Mucosa of rectum (tissue), 2 donors: ENCODE results near the gene MPPE1.

ENCODE experiments used
- H3K27ac ChIP-seq, 2 donors: one replicate each; pipeline ENCODE4 v1.7.0; 2013; ENCODE audit warnings: inconsistent platforms in 2 of 2, low read depth in 2 of 2, low read length in 2 of 2
- H3K27me3 ChIP-seq, 2 donors: one replicate each; pipeline ENCODE4 v1.7.0; 2013; ENCODE audit warnings: low read length in 2 of 2; ENCODE audit not compliant: control insufficient read depth in 2 of 2, insufficient read depth in 2 of 2
- H3K36me3 ChIP-seq, 2 donors: one replicate each; pipeline ENCODE4 v1.7.0; 2013; ENCODE audit warnings: low read length in 2 of 2; ENCODE audit not compliant: control insufficient read depth in 2 of 2, insufficient read depth in 2 of 2
- H3K4me1 ChIP-seq, 2 donors: one replicate each; pipeline ENCODE4 v1.7.0; 2013; ENCODE audit warnings: low read length in 2 of 2, mild to moderate bottlenecking in 1 of 2; ENCODE audit not compliant: control insufficient read depth in 2 of 2, insufficient read depth in 2 of 2
- H3K4me3 ChIP-seq, 2 donors: one replicate each; pipeline ENCODE4 v1.7.0; 2013; ENCODE audit warnings: low read length in 2 of 2
- H3K9ac ChIP-seq, 2 donors: one replicate each; pipeline ENCODE4 v1.7.0; 2013; ENCODE audit warnings: low read length in 2 of 2, low read depth in 1 of 2, mild to moderate bottlenecking in 1 of 2
- H3K9me3 ChIP-seq, 2 donors: one replicate each; pipeline ENCODE4 v1.7.0; 2013; ENCODE audit warnings: low read length in 2 of 2; ENCODE audit not compliant: control insufficient read depth in 2 of 2
- donor health status: healthy.
- donor health status: Normal muscosa, but diverticular disease.

MPPE1 gene

DNA sequence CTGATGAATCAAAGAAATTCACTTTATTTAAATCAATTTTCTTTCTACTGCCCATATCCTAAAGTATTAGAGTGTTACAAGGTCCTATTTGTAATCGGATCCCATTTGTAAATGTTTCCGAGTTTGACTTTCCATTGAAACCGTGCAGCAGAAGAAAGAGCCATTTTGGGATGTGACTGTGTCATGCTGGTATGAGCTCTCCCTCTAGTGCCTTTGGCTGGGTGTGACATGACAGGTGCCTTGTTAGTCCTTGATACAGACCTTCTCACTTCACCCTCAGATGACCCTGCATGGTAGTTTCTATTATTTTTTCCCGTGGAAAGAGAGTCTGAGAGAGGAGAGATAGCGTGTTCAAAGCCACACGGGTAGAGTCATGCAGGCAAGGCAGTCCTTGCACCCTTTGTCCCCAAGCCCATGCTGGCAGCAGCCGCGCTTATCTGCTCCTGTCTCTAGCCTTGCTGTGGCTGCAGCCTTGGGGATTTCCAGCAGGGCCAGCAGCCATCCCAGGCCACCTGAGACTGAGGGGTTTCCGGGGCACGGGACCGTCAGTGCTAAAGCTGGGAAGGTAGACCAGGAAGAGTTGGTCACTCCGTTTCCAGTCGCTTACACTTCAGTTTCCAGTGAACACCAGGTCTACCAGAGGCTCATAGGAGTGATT, 35.5 kb downstream of the MPPE1 start:
- H3K4me1 ChIP-seq = no peaks in the 10 kb centered on the region
- H3K27me3 ChIP-seq = no peaks in the 10 kb centered on the region
- no peak overlapping the region for H3K9ac ChIP-seq
- no peak overlapping the region for H3K27ac ChIP-seq
- no peaks in the 10 kb centered on the region for H3K9me3 ChIP-seq
- H3K36me3 ChIP-seq = no peaks in the 10 kb centered on the region
- no peak overlapping the region for H3K4me3 ChIP-seq

DNA sequence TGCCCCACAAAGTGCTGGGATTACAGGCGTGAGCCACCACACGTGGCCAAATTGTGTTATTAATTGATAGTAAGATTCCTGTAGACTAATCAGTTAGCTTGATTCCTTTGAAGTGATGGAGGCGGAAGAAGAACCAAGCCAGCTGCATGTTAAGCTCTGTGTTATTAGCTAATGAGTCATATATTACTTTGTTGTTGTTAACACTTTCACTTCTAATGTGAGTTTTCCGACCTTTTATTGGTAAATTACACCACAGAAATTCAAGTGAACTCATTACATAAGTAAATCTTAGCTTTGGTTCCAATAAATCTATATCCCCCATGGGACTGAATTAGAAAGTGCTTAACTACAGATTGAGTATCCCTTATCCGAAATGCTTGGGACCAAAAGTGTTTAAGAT, 36.6 kb downstream of the MPPE1 start:
- Histone ChIP-seq H3K4me3 (no peak overlapping the region), H3K4me1 (no peaks in the 10 kb centered on the region), H3K9me3 (no peaks in the 10 kb centered on the region), H3K36me3 (no peaks in the 10 kb centered on the region), H3K27me3 (no peaks in the 10 kb centered on the region), H3K27ac (no peak overlapping the region), H3K9ac (no peak overlapping the region)

DNA sequence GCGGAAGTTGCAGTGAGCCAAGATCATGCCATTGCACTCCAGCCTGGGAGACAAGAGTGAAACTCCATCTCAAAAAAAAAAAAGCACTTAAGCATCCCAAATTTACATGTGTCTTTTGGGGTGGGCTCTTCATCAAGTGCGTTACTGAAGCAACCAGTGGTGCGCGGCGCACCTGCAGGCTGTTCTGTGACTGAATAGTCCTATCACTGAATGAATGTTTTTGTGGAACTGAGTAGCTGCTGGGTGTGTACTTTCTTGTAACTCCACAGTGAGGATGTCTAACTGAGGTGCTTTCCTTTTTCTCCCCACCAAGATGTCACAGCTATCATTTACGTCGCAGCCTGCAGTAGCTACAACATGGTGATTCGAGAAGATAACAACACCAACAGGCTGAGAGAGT, 39.9 kb downstream of the MPPE1 start:
- Histone ChIP-seq H3K36me3 (no peaks in the 10 kb centered on the region), H3K9ac (no peak overlapping the region), H3K4me1 (no peaks in the 10 kb centered on the region), H3K27me3 (no peaks in the 10 kb centered on the region), H3K9me3 (no peaks in the 10 kb centered on the region), H3K27ac (no peak overlapping the region), H3K4me3 (no peak overlapping the region)

GRCh38 chr18:11866764-11867163, 41.4 kb downstream of the MPPE1 start:
- H3K9me3 ChIP-seq = no peaks in the 10 kb centered on the region
- H3K36me3 ChIP-seq = no peaks in the 10 kb centered on the region
- H3K27ac ChIP-seq = no peak overlapping the region
- no peak overlapping the region for H3K4me3 ChIP-seq
- H3K4me1 ChIP-seq = no peaks in the 10 kb centered on the region
- no peak overlapping the region for H3K9ac ChIP-seq
- H3K27me3 ChIP-seq = no peaks in the 10 kb centered on the region

DNA sequence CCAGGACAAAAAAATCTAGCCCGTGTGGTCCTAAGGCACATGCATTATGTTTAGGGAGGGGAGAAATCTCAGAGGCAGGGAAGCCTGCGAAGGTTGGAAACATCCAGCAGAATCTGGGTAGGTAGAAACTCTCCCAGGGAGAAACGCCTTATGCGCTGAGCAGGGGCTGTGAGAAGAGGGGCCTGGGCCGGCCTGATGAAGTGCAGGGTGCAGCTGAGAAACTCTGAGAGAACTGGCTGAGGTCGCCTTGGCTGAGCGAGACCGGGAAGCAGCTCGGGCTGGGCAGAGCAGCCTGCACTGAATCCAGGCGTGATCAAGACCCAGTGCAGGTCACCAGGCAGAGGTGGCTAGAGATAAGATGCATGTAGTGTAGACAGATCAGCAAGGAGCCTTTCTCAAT, 41.8 kb downstream of the MPPE1 start:
- H3K4me3 ChIP-seq = no peak overlapping the region
- no peak overlapping the region for H3K9ac ChIP-seq
- H3K27me3 ChIP-seq = no peaks in the 10 kb centered on the region
- H3K36me3 ChIP-seq = no peaks in the 10 kb centered on the region
- no peaks in the 10 kb centered on the region for H3K9me3 ChIP-seq
- H3K4me1 ChIP-seq = no peaks in the 10 kb centered on the region
- H3K27ac ChIP-seq = no peak overlapping the region

DNA sequence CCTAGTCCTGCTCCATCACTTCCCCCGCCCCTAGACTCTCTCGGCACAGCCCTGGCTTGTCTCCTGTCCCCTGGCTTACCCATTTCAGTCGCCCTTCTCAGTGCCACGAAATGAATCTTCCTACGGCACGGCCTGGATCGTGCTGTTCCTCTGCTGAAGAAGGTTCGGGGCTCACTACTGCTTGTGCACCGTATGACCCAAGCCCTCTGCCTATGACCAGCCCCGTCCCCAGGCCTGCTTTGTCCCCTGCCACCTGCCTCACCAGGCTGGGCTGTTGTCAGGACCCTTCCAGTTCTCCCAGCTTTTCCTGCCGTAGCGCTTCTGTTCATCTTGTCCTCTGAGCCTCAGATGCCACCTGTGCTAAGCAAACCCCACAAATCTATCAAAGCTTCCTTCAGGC, 43.0 kb downstream of the MPPE1 start:
- Histone ChIP-seq H3K27me3 (no peaks in the 10 kb centered on the region), H3K4me3 (no peak overlapping the region), H3K9me3 (no peaks in the 10 kb centered on the region), H3K36me3 (no peaks in the 10 kb centered on the region), H3K4me1 (no peaks in the 10 kb centered on the region), H3K27ac (no peak overlapping the region), H3K9ac (no peak overlapping the region)

DNA sequence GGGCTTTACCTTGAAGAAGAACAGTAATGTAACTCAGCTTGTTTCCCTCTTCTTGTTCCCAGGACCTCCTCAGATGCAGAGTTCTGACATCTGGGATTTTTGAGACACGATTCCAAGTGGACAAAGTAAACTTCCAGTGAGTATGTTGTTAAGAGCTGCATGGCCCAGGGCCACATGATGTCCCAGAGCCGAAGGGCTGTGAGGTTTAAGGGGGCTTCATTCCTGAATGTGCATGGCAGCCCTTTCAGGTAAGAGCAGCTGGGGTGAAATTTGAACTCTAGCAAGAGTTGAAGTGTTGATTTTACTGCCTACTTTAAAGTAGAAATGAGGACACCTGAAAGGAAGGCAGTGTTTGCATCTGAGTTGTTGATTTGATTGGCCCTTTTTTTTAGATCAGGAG, 43.6 kb downstream of the MPPE1 start:
- H3K27ac ChIP-seq = no peak overlapping the region
- no peaks in the 10 kb centered on the region for H3K36me3 ChIP-seq
- no peak overlapping the region for H3K4me3 ChIP-seq
- no peaks in the 10 kb centered on the region for H3K4me1 ChIP-seq
- no peak overlapping the region for H3K9ac ChIP-seq
- H3K9me3 ChIP-seq = no peaks in the 10 kb centered on the region
- H3K27me3 ChIP-seq = no peaks in the 10 kb centered on the region

DNA sequence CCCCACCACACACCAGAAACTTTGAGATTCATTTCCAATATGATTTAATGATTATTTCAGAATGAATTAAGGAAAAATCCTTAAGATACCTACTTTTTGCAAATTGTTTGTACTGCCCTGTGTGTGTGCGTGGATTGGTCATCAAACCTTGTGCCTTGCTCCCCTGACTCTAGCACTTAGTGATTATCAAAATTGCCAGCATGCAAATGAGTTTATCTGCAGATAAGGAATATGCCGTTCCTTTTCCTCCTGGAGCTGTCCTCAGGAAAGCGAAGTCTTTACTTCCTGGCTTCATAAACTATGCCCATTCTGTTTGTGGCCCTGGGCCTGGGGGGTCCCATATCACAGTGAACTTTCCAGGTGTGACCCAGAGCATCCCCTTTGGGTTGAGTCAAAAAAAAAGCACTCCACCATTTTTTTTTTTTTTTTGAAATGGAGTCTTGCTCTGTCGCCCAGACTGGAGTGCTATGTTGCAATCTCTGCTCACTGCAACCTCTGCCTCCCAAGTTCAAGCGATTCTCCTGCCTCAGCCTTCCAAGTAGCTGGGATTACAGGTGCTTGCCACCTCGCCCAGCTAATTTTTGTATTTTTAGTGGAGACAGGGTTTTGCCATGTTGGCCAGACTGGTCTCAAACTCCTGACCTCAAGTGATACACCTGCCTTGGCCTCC, 45.5 kb downstream of the MPPE1 start:
- Histone ChIP-seq H3K36me3 (no peaks in the 10 kb centered on the region), H3K4me3 (no peak overlapping the region), H3K4me1 (peaks cover 4 to 6% of the 10 kb centered on the region in 2 donors), H3K27me3 (no peaks in the 10 kb centered on the region), H3K27ac (no peak overlapping the region), H3K9ac (no peak overlapping the region), H3K9me3 (no peaks in the 10 kb centered on the region)

GRCh38 chr18:11861583-11862288, 46.4 kb downstream of the MPPE1 start:
- Histone ChIP-seq H3K27ac (no peak overlapping the region), H3K4me3 (no peak overlapping the region), H3K27me3 (no peaks in the 10 kb centered on the region)

DNA sequence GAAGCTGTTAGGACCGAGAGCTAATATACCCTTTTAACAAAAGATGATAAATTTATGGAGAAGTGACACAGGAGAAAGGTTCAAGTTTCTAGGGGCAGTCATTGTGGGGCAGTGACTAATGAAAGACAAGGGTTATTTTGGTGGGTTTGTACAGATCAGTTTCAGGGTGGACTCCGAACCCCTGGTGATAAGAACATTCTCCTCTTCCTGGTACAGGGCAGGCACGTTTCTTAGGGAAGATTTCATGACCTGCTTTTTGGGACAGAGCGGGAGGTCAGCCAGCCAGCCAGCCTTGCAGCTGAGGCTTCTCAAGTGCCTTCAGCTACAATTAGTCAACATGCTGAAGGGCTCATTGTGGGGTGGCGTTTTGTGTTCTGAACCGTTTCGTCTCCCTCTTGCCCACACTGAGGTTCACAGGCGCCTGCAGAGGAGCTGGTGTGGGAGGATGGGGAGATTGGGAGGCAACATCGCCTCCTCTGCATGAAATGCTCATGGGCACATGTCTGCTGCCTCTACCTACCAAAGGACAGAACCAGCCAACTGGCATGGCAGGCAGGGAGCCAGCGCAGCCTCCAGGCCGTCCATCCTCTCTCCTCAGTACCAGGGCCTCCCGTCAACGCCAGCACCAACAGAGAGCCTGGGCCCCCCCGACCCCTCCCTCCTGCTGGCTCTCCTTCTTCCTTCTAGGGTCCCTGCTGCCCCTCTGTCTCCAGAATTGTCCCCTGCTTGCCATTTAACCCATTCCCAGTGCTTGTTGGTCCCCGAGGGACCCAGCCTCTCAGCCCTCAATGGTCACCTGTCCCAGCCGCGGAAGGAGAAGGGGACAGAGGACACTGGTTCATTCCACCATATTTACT, 47.3 kb downstream of the MPPE1 start:
- Histone ChIP-seq H3K36me3 (no peaks in the 10 kb centered on the region), H3K4me3 (no peak overlapping the region), H3K27ac (no peak overlapping the region), H3K9ac (no peak overlapping the region), H3K4me1 (peaks cover 7 to 21% of the 10 kb centered on the region in 2 donors), H3K9me3 (no peaks in the 10 kb centered on the region), H3K27me3 (no peaks in the 10 kb centered on the region)

More at GRCh38 chr18:11861583-11862288, 46.4 kb downstream of the MPPE1 start:
- Histone ChIP-seq H3K9ac (no peak overlapping the region), H3K36me3 (no peaks in the 10 kb centered on the region), H3K4me1 (peaks cover 4 to 14% of the 10 kb centered on the region in 2 donors), H3K9me3 (no peaks in the 10 kb centered on the region)
